ENCODE data around the gene TC2N.

TC2N gene

DNA sequence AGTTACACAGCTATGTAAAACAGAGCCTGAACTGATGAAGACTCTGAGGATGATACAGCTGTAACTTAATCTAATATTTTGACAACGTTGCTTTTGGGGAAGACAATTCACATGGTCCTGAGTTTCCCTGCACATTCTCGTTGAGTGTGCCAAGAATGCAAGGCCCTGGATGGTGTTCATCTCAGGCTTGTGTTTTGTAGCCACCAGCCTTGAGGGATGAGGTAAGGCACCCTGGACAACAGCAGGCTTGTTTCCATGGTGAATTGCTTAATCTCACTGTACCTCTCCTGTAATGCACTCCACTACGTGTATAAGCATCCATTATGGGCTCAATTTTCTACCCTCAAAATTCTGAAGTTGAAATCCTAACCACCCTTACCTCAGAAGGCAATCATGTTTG lies 137.6 kb downstream of the TC2N start:
- no peak for DNase-seq (ENCODE audit: extremely low read depth, low read depth)
- TF ChIP-seq CTCF (IDR thresholded peaks at IDR 0.05; ENCODE audit: low read depth, low read length) = no peak

All from AG09319 (cell line).